ENCODE measurements around the gene NR2F6.
A peak's percentile ranks its signal among the peaks of the same experiment; 100 is the strongest.

NR2F6 gene

DNA sequence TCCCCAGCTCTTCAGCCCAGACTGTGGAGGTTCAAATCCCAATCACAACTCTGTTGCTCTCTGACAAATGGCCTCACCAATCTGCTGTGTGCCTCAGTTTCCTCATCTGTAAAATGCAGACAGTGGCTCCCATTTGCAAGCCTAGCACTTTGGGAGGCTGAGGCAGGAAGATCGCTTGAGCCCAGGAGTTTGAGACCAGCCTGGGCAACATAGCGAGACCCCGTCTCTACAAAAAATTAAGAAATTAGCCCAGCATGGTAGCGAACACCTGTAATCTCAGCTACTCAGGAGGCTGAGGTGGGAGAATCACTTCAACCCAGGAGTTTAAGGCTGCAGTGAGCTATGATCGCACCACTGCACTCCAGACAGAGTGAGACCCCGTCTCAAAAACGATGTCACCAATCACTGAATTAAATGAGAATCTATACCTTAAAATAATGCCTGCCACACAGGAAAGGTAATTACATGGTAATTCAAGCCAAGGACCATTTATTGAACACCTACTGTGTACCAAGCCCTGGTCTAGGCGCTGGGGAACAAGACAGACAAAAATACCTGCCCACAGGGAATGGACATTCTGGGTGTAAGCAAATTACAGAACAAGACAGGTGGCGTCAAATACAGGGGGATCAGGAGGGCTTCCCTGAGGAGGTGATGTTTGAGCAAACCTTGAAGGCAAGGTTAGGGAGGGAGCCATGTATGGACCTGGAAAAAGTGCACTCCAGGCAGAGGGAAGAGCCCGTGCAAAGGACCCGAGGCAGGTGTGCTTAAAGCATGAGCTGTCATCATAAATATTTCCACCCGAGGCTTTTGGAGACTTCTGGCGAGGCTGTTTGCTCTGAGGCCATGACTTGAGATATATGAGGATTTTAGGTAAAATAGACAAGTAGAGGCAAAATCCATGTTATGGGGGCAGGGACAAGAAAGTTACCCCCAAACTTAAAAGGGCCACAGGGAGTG lies 7.7 kb downstream of the NR2F6 start:
- DNase-seq: no peak

GRCh38 chr19:17236811-17237543 lies 8.7 kb downstream of the NR2F6 start:
- DNase-seq: no peak

- DNase-seq: no peak
These were observed 9.5 kb downstream of the NR2F6 start for GRCh38 chr19:17235971-17236777.

GRCh38 chr19:17235300-17235970 lies 10.3 kb downstream of the NR2F6 start:
- peak; percentile 92 for DNase-seq

DNA sequence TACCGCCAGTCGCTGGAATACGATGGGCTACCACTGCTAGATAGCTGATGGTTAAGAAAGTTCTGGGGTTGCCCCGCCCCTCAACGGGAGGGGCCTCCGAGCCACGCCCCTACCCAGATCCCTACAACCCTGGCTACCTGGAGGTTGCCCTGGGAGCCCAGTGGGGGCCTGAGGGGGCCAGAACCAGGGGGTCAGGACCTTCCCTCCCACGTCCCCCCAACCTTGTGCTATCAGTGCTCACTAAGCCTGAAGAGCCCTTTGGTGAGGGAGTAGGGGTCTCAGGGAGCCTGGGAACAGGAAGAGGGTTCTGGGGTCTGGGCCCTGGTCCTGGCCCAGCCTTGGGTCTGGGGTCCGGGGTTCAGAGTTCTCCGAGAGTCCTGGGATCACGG lies 10.8 kb downstream of the NR2F6 start:
- DNase-seq: peak; percentile 85

GRCh38 chr19:17232258-17232657 lies 13.5 kb downstream of the NR2F6 start:
- no peak for DNase-seq

GRCh38 chr19:17229890-17230289 lies 15.8 kb downstream of the NR2F6 start:
- no peak for DNase-seq

GRCh38 chr19:17227798-17228367 lies 17.8 kb downstream of the NR2F6 start:
- no peak for DNase-seq

GRCh38 chr19:17226002-17226933 lies 19.5 kb downstream of the NR2F6 start, which contains the start of gene OCEL1:
OCEL1 (plus strand) TSS chr19:17226226; CDS start chr19:17226248, 22 bp downstream.
- DNase-seq: peak; percentile 99

DNA sequence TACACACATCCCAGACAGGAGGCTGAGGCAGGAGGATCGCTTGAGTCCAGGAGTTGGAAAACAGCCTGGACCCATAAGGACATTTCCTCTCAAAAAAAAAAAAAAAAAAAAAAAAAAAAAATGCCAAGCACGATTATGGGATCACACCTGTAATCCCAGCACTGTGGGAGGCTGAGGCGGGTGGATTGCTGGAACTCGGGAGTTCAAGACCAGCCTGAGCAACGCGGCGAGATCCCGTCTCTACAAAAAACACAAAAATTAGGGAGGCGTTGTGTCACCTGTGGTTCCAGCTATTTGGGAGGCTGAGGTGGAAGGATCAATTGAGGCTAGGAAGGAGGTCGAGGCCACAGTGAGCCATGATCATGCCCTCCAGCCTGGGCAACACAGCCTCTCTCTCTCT lies 20.7 kb downstream of the NR2F6 start:
- no peak for DNase-seq

GRCh38 chr19:17220207-17220758 lies 25.4 kb downstream of the NR2F6 start:
- DNase-seq: no peak

DNA sequence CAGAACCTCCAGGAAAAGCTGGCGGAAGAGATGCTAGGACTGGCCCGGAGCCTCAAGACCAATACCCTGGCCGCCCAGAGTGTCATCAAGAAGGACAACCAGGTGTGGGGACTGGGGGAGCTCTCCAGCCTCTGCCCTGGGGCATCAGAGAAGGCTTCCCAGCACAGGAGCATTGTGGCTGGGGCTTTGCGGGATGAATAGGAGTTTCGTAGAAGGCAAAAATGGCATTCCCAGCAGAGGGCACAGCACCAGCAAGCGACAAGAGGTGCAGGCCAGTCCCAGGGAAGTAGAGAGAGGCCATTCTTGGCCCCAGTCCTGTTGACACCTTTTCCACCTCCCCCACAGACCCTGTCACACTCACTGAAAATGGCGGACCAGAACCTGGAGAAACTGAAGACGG lies 26.4 kb downstream of the NR2F6 start:
- DNase-seq: no peak

DNA sequence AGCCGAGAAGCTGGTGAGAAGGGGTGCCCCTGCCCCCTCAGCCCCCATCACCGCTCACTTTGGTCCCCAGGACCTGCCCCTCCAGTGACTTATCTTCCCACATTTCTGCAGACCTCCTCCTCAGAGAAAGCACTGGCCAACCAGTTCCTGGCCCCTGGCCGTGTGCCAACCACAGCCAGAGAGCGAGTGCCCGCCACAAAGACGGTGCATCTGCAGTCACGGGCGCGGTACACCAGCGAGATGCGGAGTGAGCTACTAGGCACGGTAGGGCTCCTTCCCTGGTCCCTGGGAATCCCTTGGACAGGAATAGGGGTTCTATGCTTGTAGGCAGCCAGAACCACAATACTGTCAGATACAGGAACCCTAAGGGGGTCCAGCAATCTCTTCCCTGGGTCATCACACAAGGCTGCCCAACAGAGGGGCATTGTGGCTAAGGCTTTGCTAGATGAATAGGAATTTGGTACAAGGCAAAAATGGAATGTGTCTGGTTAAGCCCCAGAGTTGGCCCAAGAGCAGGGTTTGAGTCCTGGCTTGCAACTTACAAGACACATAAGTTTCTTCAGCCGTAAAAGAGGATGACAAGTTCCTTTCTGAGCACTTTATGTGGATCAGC lies 29.6 kb downstream of the NR2F6 start:
- no peak for DNase-seq

GRCh38 chr19:17215127-17215971 lies 30.4 kb downstream of the NR2F6 start, which contains the start of gene USE1:
USE1 (plus strand) TSS chr19:17215357; CDS start chr19:17215406, 49 bp downstream.
- peak; percentile 95 for DNase-seq

DNA sequence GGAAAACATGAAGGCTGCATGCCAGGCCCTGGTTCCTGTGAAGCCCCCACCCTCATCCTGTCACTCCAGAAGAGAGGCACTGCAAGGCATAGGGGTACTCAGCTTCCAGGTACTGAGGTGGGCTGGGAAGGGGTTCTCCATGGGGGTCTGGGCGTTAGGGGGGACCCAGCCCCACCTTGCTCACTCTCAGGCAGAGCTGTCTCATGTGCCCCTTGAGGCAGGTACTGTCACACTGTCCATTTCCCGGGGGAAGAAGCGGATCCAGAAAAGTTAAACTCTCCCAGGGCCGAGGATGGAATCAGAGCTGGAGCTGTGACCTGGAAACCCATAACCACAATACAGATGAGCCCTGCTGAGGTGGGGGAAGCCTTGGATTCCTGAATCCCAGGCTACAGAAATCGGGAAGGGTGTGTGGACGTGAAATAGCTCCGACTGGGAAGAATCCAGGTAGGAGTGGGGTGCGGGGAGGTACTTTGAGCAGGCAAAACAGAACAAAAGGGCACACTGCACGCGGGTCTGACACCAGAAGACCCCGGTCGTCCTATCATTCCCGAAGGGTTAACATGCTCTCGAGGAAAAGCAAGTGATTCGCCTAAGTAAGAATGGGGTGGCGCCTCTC lies 31.1 kb downstream of the NR2F6 start:
- DNase-seq: no peak

- DNase-seq: no peak
These were observed 32.4 kb downstream of the NR2F6 start for GRCh38 chr19:17213334-17213733.

DNA sequence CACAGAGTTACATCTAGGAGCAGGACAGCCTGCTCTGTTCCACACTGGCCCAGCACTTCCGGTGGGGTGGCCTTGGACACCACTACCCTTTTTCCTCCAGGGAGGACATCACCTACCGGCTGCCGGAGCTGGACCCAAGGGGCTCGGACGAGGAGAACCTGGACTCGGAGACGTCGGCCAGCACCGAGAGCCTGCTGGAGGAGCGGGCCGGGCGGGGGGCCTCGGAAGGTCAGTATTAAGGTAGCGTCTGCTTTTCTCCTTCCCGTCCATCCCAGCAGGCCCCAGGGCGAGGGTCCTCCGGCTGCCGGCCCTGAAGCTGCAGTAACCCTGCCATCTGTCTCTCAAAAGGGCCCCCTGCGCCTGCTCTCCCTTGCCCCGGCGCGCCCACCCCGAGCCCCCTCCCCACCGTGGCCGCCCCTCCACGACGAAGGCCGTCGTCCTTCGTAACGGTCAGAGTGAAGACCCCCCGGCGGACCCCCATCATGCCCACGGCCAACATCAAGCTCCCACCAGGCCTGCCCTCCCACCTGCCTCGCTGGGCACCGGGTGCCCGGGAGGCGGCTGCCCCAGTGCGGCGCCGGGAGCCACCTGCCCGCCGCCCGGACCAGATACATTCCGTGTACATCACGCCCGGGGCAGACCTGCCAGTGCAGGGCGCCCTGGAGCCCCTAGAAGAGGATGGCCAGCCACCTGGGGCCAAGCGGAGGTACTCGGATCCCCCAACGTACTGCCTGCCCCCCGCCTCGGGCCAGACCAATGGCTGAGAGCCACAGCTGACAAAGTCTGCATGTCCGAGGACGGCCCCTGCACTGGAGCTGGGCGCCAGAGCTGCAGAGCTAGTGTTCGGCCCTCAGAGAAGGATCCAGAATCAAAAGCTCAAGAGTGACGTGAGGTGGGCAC lies 33.9 kb downstream of the NR2F6 start:
- no peak for DNase-seq

All from activated effector memory CD4-positive, alpha-beta T cell treated with anti-CD3 and anti-CD28 coated beads, Interleukin-2, amount 50 U/mL, for 16 hours (primary cell).